ENCODE measurements around the gene SVIL. TPM values are rescaled to one million over a fixed set of nuclear protein-coding genes. Genes with fewer than 3 reads are reported as not detected.

Gene SVIL
- 100 to 1,000 TPM; 262 to 589 (median 387) TPM for total RNA-seq
- 100 to 1,000 TPM in 1 of 2 donors, 10 to 100 TPM in 1; 95.2 to 139 TPM for polyA plus RNA-seq
- long read RNA-seq, donor 1, transcript SVIL-206 (3 exons, 645 nt), result major isoform, 7 of 323 reads
- long read RNA-seq, donor 1, partial matches to known transcripts, result 256 of 323 reads
- long read RNA-seq, donor 1, other reads (novel, unspliced or antisense), result 60 of 323 reads
- long read RNA-seq, donor 2, partial matches to known transcripts, result 387 of 456 reads
- long read RNA-seq, donor 2, other reads (novel, unspliced or antisense), result 69 of 456 reads
- long read RNA-seq, donor 3, partial matches to known transcripts, result 159 of 218 reads
- long read RNA-seq, donor 3, other reads (novel, unspliced or antisense), result 58 of 218 reads

- Histone ChIP-seq H3K9me3 (no peaks in the 10 kb centered on the region), H3K4me3 (peak within 1 kb of the TSS; percentile 29 to 62 (median 54)), H3K27ac (peak within 1 kb of the TSS; percentile 73 to 94 (median 88)), H3K36me3 (no peaks in the 10 kb centered on the region), H3K27me3 (no peaks in the 10 kb centered on the region), H3K4me1 (peaks cover 3 to 52% (median 22%) of the 10 kb centered on the region in 12 donors)
- DNase-seq, result peak; percentile 66 to 88 (median 79)
- peak in 1 of 2 donors; percentile 76 for TF ChIP-seq POLR2A (IDR thresholded peaks at IDR 0.05)
- TF ChIP-seq CTCF (IDR thresholded peaks at IDR 0.05), result peak in 1 of 12 donors; percentile 21
- WGBS, 4 donors, result 22 to 31% (median 28%) methylated on average over 10 of the region's 10 CpGs
- ATAC-seq, result peak; percentile 83 to 89 (median 87)
- intact Hi-C loops (cut with DNase I), result loop anchor here in 7 of 10 donors (5.0 to 10.0 kb wide), 5 partner anchors 38 to 222 kb away; no protein-coding TSS in a partner anchor
Observed at GRCh38 chr10:29634764-29635625, at the start of gene SVIL. Gene SVIL (minus strand): TSS chr10:29634971. CDS start chr10:29555058, 79,913 bp downstream.

- DNase-seq (peak in 3 of 5 donors; percentile 36 to 60 (median 40)), ATAC-seq (peak; percentile 33 to 89 (median 74))
- H3K9me3 ChIP-seq, result no peaks in the 10 kb centered on the region
- TF ChIP-seq CTCF (IDR thresholded peaks at IDR 0.05) (no peak), POLR2A (IDR thresholded peaks at IDR 0.05) (no peak)
- H3K27ac ChIP-seq, result peak overlapping the region in 1 of 12 donors; percentile 47
- no peak overlapping the region for H3K4me3 ChIP-seq
- H3K36me3 ChIP-seq, result peaks cover 0 to 29% (median 16%) of the 10 kb centered on the region in 9 donors
- intact Hi-C loops (cut with DNase I), result no loop called here
- H3K27me3 ChIP-seq, result no peaks in the 10 kb centered on the region
- 70 to 77% (median 74%) methylated on average over 9 of the region's 9 CpGs for WGBS, 4 donors
- peaks cover 0 to 27% (median 8%) of the 10 kb centered on the region in 12 donors for H3K4me1 ChIP-seq
Observed at GRCh38 chr10:29681676-29682448, 47.1 kb upstream of the SVIL start.

GRCh38 chr10:29680091-29680490 lies 45.3 kb upstream of the SVIL start:
- Histone ChIP-seq H3K4me1 (peaks cover 0 to 27% (median 8%) of the 10 kb centered on the region in 12 donors), H3K4me3 (no peak overlapping the region), H3K36me3 (peaks cover 0 to 21% (median 14%) of the 10 kb centered on the region in 9 donors), H3K27ac (no peak overlapping the region), H3K27me3 (no peaks in the 10 kb centered on the region), H3K9me3 (peaks cover 0 to 13% (median 0%) of the 10 kb centered on the region in 12 donors)
- intact Hi-C loops (cut with DNase I), result no loop called here
- WGBS, 4 donors, result 85 to 98% (median 91%) methylated on average over 5 to 6 of the region's 6 CpGs
- TF ChIP-seq CTCF (IDR thresholded peaks at IDR 0.05) (no peak), POLR2A (IDR thresholded peaks at IDR 0.05) (no peak)
- ATAC-seq (no peak), DNase-seq (no peak)

Data from heart left ventricle (tissue), 16 donors.